Upper lobe of left lung (tissue), 6 donors: ENCODE results near the gene CDR2L. TPM values are rescaled to one million over a fixed set of nuclear protein-coding genes. Genes with fewer than 3 reads are reported as not detected.

Source experiments
- ATAC-seq, 2 donors: fragments of 200-7000 bp; cut with Tn5 transposase; one replicate each; pipeline ENCODE4 v1.9.1; 2022; ENCODE audit warnings: mild to moderate bottlenecking in 2 of 2, moderate library complexity in 2 of 2; ENCODE audit not compliant: low FRiP score in 2 of 2
- DNase-seq, 2 donors: peaks; one replicate each; pipeline ENCODE4 v3.0.0-alpha.2; 2019 to 2020
- H3K27ac ChIP-seq, 4 donors: fragments of 200-600 bp; sonication (generic); one replicate each; pipeline ENCODE4 v1.5.1; 2016 to 2019
- H3K27me3 ChIP-seq, 4 donors: fragments of 200-600 bp; sonication (generic); one replicate each; pipeline ENCODE4 v1.5.1; 2017 to 2019
- H3K36me3 ChIP-seq, 4 donors: fragments of 200-600 bp; sonication (generic); one replicate each; pipeline ENCODE4 v1.5.1; 2016 to 2019
- H3K4me1 ChIP-seq, 4 donors: fragments of 200-600 bp; sonication (generic); one replicate each; pipeline ENCODE4 v1.5.1; 2018 to 2019
- H3K4me3 ChIP-seq, 4 donors: fragments of 200-600 bp; sonication (generic); one replicate each; pipeline ENCODE4 v1.5.1; 2017 to 2019; ENCODE audit warnings: mild to moderate bottlenecking in 2 of 4, moderate library complexity in 1 of 4
- H3K9me3 ChIP-seq, 4 donors: fragments of 200-600 bp; sonication (generic); one replicate each; pipeline ENCODE4 v1.5.1; 2018 to 2019
- EP300 ChIP-seq, 4 donors: sonication (generic); formaldehyde crosslinking; IDR thresholded peaks; one replicate each; pipeline ENCODE4 v1.5.1; 2017; ENCODE audit warnings: antibody characterized with exemption in 4 of 4, control low read depth in 2 of 4
- POLR2A ChIP-seq, 4 donors: fragments of 450-650 bp; IDR thresholded peaks; one replicate each; pipeline ENCODE4 v1.5.1; 2016 to 2017; ENCODE audit warnings: antibody characterized with exemption in 4 of 4, mild to moderate bottlenecking in 2 of 4
- POLR2AphosphoS5 ChIP-seq, 2 donors: sonication (generic); formaldehyde crosslinking; IDR thresholded peaks; one replicate each; pipeline ENCODE4 v1.5.1; 2017; ENCODE audit warnings: antibody characterized with exemption in 2 of 2
- WGBS, 2 donors: methylation state at CpG; one replicate each; pipeline ENCODE4 v1.1.5; 2017 to 2018; 5-methylcytosine and 5-hydroxymethylcytosine counted together
- total RNA-seq, 6 donors: library from RNA; depleted of rRNA in 4 of 6; stranded (reverse); fragments of >200 nt in 4 of 6; gene quantifications; one replicate each; pipeline versions ENCODE4 v1.1.0 to v1.2.1, GENCODE V29; 2016 to 2021
- TF ChIP-seq, protein P1 (sequence below), 6 experiments: fragments of 450-650 bp in 4 of 6; fragments of 200-600 bp in 2 of 6; sonication (generic) in 2 of 6; IDR thresholded peaks; one replicate each; pipeline ENCODE4 v1.5.1; 2016 to 2019; ENCODE audit warnings: antibody characterized with exemption in 6 of 6
- donor health status: DM: no; HTN: no; CAD: no; lungs with moderate emphysema.
- donor health status: DM: no; HTN: yes; CAD: no; lungs with severe emphysema.

CDR2L gene
- total RNA-seq, 6 donors from 2014 or later, result 15.6 to 48.8 (median 24.7) TPM

- Histone ChIP-seq H3K27me3 (no peaks in the 10 kb centered on the region), H3K36me3 (peaks cover 0 to under 1% (median 0%) of the 10 kb centered on the region in 4 donors), H3K4me1 (peaks cover 13 to 20% (median 17%) of the 10 kb centered on the region in 4 donors), H3K27ac (peak overlapping the region in 1 of 4 donors; percentile 91), H3K4me3 (no peak overlapping the region), H3K9me3 (no peaks in the 10 kb centered on the region)
- no peak for TF ChIP-seq POLR2AphosphoS5 (IDR thresholded peaks at IDR 0.05)
- TF ChIP-seq EP300 (IDR thresholded peaks at IDR 0.05), result no peak
- TF ChIP-seq, protein P1, sequence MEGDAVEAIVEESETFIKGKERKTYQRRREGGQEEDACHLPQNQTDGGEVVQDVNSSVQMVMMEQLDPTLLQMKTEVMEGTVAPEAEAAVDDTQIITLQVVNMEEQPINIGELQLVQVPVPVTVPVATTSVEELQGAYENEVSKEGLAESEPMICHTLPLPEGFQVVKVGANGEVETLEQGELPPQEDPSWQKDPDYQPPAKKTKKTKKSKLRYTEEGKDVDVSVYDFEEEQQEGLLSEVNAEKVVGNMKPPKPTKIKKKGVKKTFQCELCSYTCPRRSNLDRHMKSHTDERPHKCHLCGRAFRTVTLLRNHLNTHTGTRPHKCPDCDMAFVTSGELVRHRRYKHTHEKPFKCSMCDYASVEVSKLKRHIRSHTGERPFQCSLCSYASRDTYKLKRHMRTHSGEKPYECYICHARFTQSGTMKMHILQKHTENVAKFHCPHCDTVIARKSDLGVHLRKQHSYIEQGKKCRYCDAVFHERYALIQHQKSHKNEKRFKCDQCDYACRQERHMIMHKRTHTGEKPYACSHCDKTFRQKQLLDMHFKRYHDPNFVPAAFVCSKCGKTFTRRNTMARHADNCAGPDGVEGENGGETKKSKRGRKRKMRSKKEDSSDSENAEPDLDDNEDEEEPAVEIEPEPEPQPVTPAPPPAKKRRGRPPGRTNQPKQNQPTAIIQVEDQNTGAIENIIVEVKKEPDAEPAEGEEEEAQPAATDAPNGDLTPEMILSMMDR (IDR thresholded peaks at IDR 0.05), result no peak
- TF ChIP-seq POLR2A (IDR thresholded peaks at IDR 0.05), result no peak
- ATAC-seq (no peak), DNase-seq (no peak)
- 76 to 83% methylated on average over 8 of the region's 8 CpGs for WGBS, 2 donors
Observed at GRCh38 chr17:75010683-75011400, 23.4 kb downstream of the CDR2L start.

- Histone ChIP-seq H3K4me3 (peak overlapping the region in 3 of 4 donors; percentile 74 to 99 (median 91)), H3K4me1 (peaks cover 13 to 20% (median 17%) of the 10 kb centered on the region in 4 donors), H3K27me3 (no peaks in the 10 kb centered on the region), H3K36me3 (peaks cover 0 to 2% (median 0%) of the 10 kb centered on the region in 4 donors), H3K27ac (peak overlapping the region; percentile 79 to 91 (median 88)), H3K9me3 (no peaks in the 10 kb centered on the region)
- TF ChIP-seq POLR2A (IDR thresholded peaks at IDR 0.05), result no peak
- no peak for TF ChIP-seq EP300 (IDR thresholded peaks at IDR 0.05)
- no peak for TF ChIP-seq POLR2AphosphoS5 (IDR thresholded peaks at IDR 0.05)
- TF ChIP-seq, protein P1 (IDR thresholded peaks at IDR 0.05), result no peak
- DNase-seq (peak in 1 of 2 donors; percentile 45), ATAC-seq (peak; percentile 64 to 78)
- WGBS, 2 donors, result 62 to 64% methylated on average over 13 of the region's 13 CpGs
Observed at GRCh38 chr17:75011401-75012095, 24.1 kb downstream of the CDR2L start.

DNA sequence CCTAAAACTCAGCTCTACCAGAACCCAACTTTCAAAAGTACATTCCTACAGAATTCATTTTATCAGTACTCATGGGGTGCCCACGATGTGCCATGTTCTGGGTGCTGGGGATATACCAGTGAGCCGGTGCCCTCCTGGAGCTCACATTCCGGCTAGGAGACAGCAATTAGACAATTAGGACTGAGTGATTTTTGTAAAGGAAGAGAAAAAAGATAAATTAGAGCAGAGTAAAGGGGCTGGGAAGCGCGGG lies 24.6 kb downstream of the CDR2L start:
- no peaks in the 10 kb centered on the region for H3K9me3 ChIP-seq
- H3K36me3 ChIP-seq, result peaks cover 0 to 7% (median under 1%) of the 10 kb centered on the region in 4 donors
- TF ChIP-seq, protein P1 (IDR thresholded peaks at IDR 0.05), result no peak
- TF ChIP-seq POLR2AphosphoS5 (IDR thresholded peaks at IDR 0.05) (no peak), POLR2A (IDR thresholded peaks at IDR 0.05) (no peak), EP300 (IDR thresholded peaks at IDR 0.05) (no peak)
- peak overlapping the region; percentile 79 to 91 (median 88) for H3K27ac ChIP-seq
- DNase-seq (no peak), ATAC-seq (no peak)
- peaks cover 13 to 20% (median 17%) of the 10 kb centered on the region in 4 donors for H3K4me1 ChIP-seq
- H3K4me3 ChIP-seq, result peak overlapping the region; percentile 53 to 99 (median 82)
- no peaks in the 10 kb centered on the region for H3K27me3 ChIP-seq
- WGBS, 2 donors, result 36 to 55% methylated on average over 5 of the region's 5 CpGs

- no peaks in the 10 kb centered on the region for H3K9me3 ChIP-seq
- TF ChIP-seq EP300 (IDR thresholded peaks at IDR 0.05) (no peak), POLR2A (IDR thresholded peaks at IDR 0.05) (peak in 2 of 4 donors; percentile 51 to 64), POLR2AphosphoS5 (IDR thresholded peaks at IDR 0.05) (peak; percentile 67 to 68)
- TF ChIP-seq, protein P1 (IDR thresholded peaks at IDR 0.05), result peak; percentile 65 to 88 (median 76)
- peak within 1 kb of the TSS; percentile 53 to 99 (median 82) for H3K4me3 ChIP-seq
- H3K27me3 ChIP-seq, result no peaks in the 10 kb centered on the region
- H3K36me3 ChIP-seq, result peaks cover 0 to 12% (median 3%) of the 10 kb centered on the region in 4 donors
- H3K4me1 ChIP-seq, result peaks cover 13 to 20% (median 17%) of the 10 kb centered on the region in 4 donors
- ATAC-seq (peak; percentile 94 to 97), DNase-seq (peak; percentile 84 to 95)
- H3K27ac ChIP-seq, result peak within 1 kb of the TSS; percentile 79 to 91 (median 88)
- 3 to 11% methylated on average over 10 to 45 of the region's 63 CpGs for WGBS, 2 donors
Observed at GRCh38 chr17:75012346-75013091, 25.1 kb downstream of the CDR2L start, which contains the start of gene MRPL58. MRPL58 (plus strand) TSS chr17:75012670; CDS start chr17:75012687, 17 bp downstream.
